Endothelial cell of umbilical vein (primary cell): ENCODE results near the gene AICDA. TPM values are rescaled to one million over a fixed set of nuclear protein-coding genes. Genes with fewer than 3 reads are reported as not detected.

Experiments
- BruUV-seq: library from RNA; stranded (reverse); fragments of 400-500 nt; replicated peaks from 2 replicates; lab custom pipeline; 2021; lab: Mats Ljungman, UMichigan
- CTCF ChIA-PET: fragments of 300-600, 350-600 bp; sonication (Branson Sonifier 250); formaldehyde crosslinking; loops from one replicate; lab custom pipeline; 2021; ENCODE audit warnings: antibody characterized with exemption, inconsistent platforms; lab: Charles Lee
- POLR2A ChIA-PET: fragments of 300-600, 350-600 bp; sonication (Branson Sonifier 250); formaldehyde crosslinking; loops from one replicate; lab custom pipeline; 2021; ENCODE audit warnings: antibody characterized with exemption, inconsistent platforms; lab: Charles Lee
- DNase-seq: peaks from one replicate; pipeline ENCODE4 v3.0.0-alpha.2; 2011; ENCODE audit warnings: low read depth, low spot score
- FAIRE-seq: peaks from 2 replicates; lab custom pipeline; 2011; peaks lifted over from hg19 to GRCh38; lab: Jason Lieb, UNC
- H2AFZ ChIP-seq: 2 replicates; pipeline ENCODE4 v1.6.0; 2012; ENCODE audit warnings: low read depth, low read length, control low read depth, inconsistent platforms
- H3K27ac ChIP-seq: 2 replicates; pipeline ENCODE4 v1.5.1; 2011; ENCODE audit warnings: low read depth, mild to moderate bottlenecking, control low read depth, low read length, moderate library complexity; ENCODE audit not compliant: insufficient read depth
- H3K27me3 ChIP-seq, 2 experiments: 2 replicates each; pipeline versions ENCODE4 v1.6.0 to v1.6.1; 2011; ENCODE audit warnings: low read length in 2 of 2, mixed read lengths in 1 of 2; ENCODE audit not compliant: control insufficient read depth in 2 of 2, insufficient read depth in 2 of 2
- H3K36me3 ChIP-seq, 2 experiments: 2 replicates in 1 of 2; 3 replicates in 1 of 2; pipeline ENCODE4 v1.5.1; 2011; ENCODE audit warnings: low read length in 2 of 2, mild to moderate bottlenecking in 1 of 2, moderate library complexity in 1 of 2; ENCODE audit not compliant: control insufficient read depth in 2 of 2, insufficient read depth in 2 of 2; ENCODE audit errors: extremely low read depth in 1 of 2
- H3K4me1 ChIP-seq: 3 replicates; pipeline ENCODE4 v1.5.1; 2011; ENCODE audit warnings: mild to moderate bottlenecking, low read length; ENCODE audit not compliant: control insufficient read depth, insufficient read depth; ENCODE audit errors: extremely low read depth
- H3K4me2 ChIP-seq: 2 replicates; pipeline ENCODE4 v1.6.1; 2011; ENCODE audit warnings: low read length, control low read depth, mixed read lengths; ENCODE audit not compliant: insufficient read depth
- H3K4me3 ChIP-seq, 3 experiments: fragments of 200-600 bp in 1 of 3; sonication (generic), shearing (Covaris generic) in 1 of 3; replicated peaks in 1 of 3; 2 replicates each; pipeline ENCODE4 v1.5.1; 2011 to 2016; ENCODE audit warnings: control low read depth in 3 of 3, low read length in 3 of 3, mild to moderate bottlenecking in 2 of 3, inconsistent platforms in 1 of 3, low read depth in 1 of 3, moderate library complexity in 1 of 3; ENCODE audit not compliant: insufficient read depth in 1 of 3
- H3K79me2 ChIP-seq: 2 replicates; pipeline ENCODE4 v1.6.0; 2012; ENCODE audit warnings: low read length, inconsistent platforms; ENCODE audit not compliant: control insufficient read depth, insufficient read depth
- H3K9ac ChIP-seq: replicated peaks from 2 replicates; pipeline ENCODE3; 2011; ENCODE audit warnings: low read length, control low read depth; ENCODE audit not compliant: insufficient read depth; ENCODE audit errors: extremely low read depth
- H3K9me1 ChIP-seq: replicated peaks from 3 replicates; pipeline ENCODE4 v1.6.0; 2011; ENCODE audit warnings: mild to moderate bottlenecking, low read length; ENCODE audit not compliant: control insufficient read depth, insufficient read depth; ENCODE audit errors: extremely low read depth
- H3K9me3 ChIP-seq: replicated peaks from 2 replicates; pipeline ENCODE4 v1.5.1; 2012; ENCODE audit warnings: low read length, inconsistent platforms; ENCODE audit not compliant: control insufficient read depth, insufficient read depth
- H4K20me1 ChIP-seq: replicated peaks from 2 replicates; pipeline ENCODE3; 2011; ENCODE audit warnings: mild to moderate bottlenecking, low read length; ENCODE audit not compliant: control insufficient read depth, insufficient read depth; ENCODE audit errors: extremely low read depth
- EZH2 ChIP-seq: IDR thresholded peaks from 2 replicates; pipeline ENCODE4 v1.6.1; 2012; ENCODE audit warnings: borderline replicate concordance, low read depth, mild to moderate bottlenecking, moderate library complexity, low read length, inconsistent platforms; ENCODE audit not compliant: severe bottlenecking
- FOS ChIP-seq: IDR thresholded peaks from 2 replicates; pipeline ENCODE4 v1.6.1; 2011; ENCODE audit warnings: mild to moderate bottlenecking, low read length, moderate library complexity, borderline replicate concordance; ENCODE audit not compliant: insufficient read depth
- GATA2 ChIP-seq: IDR thresholded peaks from 2 replicates; pipeline ENCODE4 v1.7.0; 2011; ENCODE audit warnings: low read depth, mild to moderate bottlenecking, moderate library complexity, mixed read lengths, low read length; ENCODE audit not compliant: insufficient read length, insufficient read depth
- JUN ChIP-seq: IDR thresholded peaks from 2 replicates; pipeline ENCODE4 v1.6.1; 2011; ENCODE audit warnings: borderline replicate concordance, low read depth; ENCODE audit not compliant: insufficient read length, insufficient read depth
- MYC ChIP-seq: IDR thresholded peaks from one replicate; pipeline ENCODE4 v1.6.1; 2011; ENCODE audit warnings: mild to moderate bottlenecking, low read depth, low read length
- POLR2A ChIP-seq: IDR thresholded peaks from 2 replicates; pipeline ENCODE4 v1.6.1; 2012; ENCODE audit warnings: low read depth, mild to moderate bottlenecking, control low read depth, low read length
- POLR2AphosphoS5 ChIP-seq: IDR thresholded peaks from 2 replicates; pipeline ENCODE4 v1.6.1; 2012; ENCODE audit warnings: low read depth, mild to moderate bottlenecking, control low read depth, low read length, moderate library complexity; ENCODE audit not compliant: insufficient read depth
- dilution Hi-C: fragments of 300-500 bp; cut with MboI; formaldehyde crosslinking; loops from one replicate; pipeline ENCODE4 v1.15.0; 2019; ENCODE audit warnings: low sequenced_read_pairs; ENCODE audit not compliant: extremely low pct_ligation_motif_present
- intact Hi-C: fragments of 100-400 bp; cut with micrococcal nuclease; formaldehyde crosslinking; loops from one replicate; pipeline ENCODE4 v1.10.0; 2022
- polyA plus RNA-seq, 4 experiments: library from polyadenylated mRNA; depleted of rRNA in 3 of 4; stranded (reverse) in 3 of 4; unstranded in 1 of 4; fragments of >200 nt; gene quantifications; 2 replicates each; pipeline versions ENCODE4 v1.2.1 to v1.2.3, GENCODE V29; 2011 to 2012; ENCODE audit warnings: missing spikeins in 1 of 4
- total RNA-seq: library from RNA; stranded (reverse); gene quantifications from 2 replicates; pipeline ENCODE4 v1.2.3, GENCODE V29; 2021
- TF ChIP-seq, protein P1 (sequence below), 2 donors: IDR thresholded peaks; 1 replicate in 1 of 2; 2 replicates in 1 of 2; pipeline ENCODE4 v1.5.1; 2011; ENCODE audit warnings: low read length in 2 of 2, mild to moderate bottlenecking in 2 of 2, moderate library complexity in 2 of 2, control low read depth in 1 of 2, inconsistent platforms in 1 of 2, low read depth in 1 of 2; ENCODE audit not compliant: insufficient read depth in 1 of 2; ENCODE audit errors: extremely low read depth in 1 of 2
- TF ChIP-seq, protein P2 (sequence below): IDR thresholded peaks from 2 replicates; pipeline ENCODE4 v1.6.1; 2011; ENCODE audit not compliant: insufficient read depth, insufficient read length

Gene AICDA
- total and polyA plus RNA-seq, 2 donors (not counting 3 experiments of a cell fraction or from before 2014, with no cell fraction given), result not detected

DNA sequence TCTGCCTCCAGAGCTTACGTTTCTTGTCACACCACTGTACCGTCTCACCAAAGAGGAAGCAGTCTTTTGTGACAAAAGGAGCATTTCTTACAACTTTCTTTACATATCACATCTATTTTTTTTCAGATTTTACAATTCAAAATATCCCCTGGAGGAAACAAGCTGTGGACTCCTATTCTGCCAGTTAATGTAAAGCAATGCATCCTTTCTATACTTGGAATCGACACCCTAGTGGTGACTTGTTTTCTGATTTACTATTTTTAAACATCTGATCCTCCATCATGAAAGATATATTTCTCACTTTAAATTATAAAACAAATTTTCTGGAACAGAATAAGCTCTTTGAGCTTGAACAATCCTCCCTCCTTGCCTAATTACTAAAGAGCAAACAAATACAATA is 34.8 kb downstream of the AICDA start:
- Histone ChIP-seq H3K27ac (no peak overlapping the region), H3K4me1 (no peaks in the 10 kb centered on the region), H3K9ac (no peak overlapping the region), H4K20me1 (no peaks in the 10 kb centered on the region), H3K4me3 (no peak overlapping the region), H3K79me2 (no peaks in the 10 kb centered on the region), H3K27me3 (no peaks in the 10 kb centered on the region), H2AFZ (no peak overlapping the region), H3K9me3 (no peaks in the 10 kb centered on the region), H3K36me3 (no peaks in the 10 kb centered on the region), H3K4me2 (no peak overlapping the region), H3K9me1 (no peaks in the 10 kb centered on the region)
- no peak for FAIRE-seq
- POLR2A ChIA-PET, result no interaction called here
- CTCF ChIA-PET, result interaction anchor here (1.2 to 1.6 kb wide), 5 partner anchors 12 to 80 kb away, joined by 3 to 8 read pairs (median 5); no protein-coding TSS in a partner anchor
- BruUV-seq, result no TSS peak
- TF ChIP-seq MYC (no peak), JUN (no peak), GATA2 (no peak), FOS (no peak), POLR2A (no peak), EZH2 (no peak), POLR2AphosphoS5 (no peak)
- TF ChIP-seq, protein P1, sequence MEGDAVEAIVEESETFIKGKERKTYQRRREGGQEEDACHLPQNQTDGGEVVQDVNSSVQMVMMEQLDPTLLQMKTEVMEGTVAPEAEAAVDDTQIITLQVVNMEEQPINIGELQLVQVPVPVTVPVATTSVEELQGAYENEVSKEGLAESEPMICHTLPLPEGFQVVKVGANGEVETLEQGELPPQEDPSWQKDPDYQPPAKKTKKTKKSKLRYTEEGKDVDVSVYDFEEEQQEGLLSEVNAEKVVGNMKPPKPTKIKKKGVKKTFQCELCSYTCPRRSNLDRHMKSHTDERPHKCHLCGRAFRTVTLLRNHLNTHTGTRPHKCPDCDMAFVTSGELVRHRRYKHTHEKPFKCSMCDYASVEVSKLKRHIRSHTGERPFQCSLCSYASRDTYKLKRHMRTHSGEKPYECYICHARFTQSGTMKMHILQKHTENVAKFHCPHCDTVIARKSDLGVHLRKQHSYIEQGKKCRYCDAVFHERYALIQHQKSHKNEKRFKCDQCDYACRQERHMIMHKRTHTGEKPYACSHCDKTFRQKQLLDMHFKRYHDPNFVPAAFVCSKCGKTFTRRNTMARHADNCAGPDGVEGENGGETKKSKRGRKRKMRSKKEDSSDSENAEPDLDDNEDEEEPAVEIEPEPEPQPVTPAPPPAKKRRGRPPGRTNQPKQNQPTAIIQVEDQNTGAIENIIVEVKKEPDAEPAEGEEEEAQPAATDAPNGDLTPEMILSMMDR (IDR thresholded peaks at IDR 0.05; ENCODE audit: extremely low read depth in 1 of 2, insufficient read depth in 1 of 2, low read depth in 1 of 2, low read length in 2 of 2), result no peak
- TF ChIP-seq, protein P2, sequence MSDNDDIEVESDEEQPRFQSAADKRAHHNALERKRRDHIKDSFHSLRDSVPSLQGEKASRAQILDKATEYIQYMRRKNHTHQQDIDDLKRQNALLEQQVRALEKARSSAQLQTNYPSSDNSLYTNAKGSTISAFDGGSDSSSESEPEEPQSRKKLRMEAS, result no peak
- dilution Hi-C loops, result no loop called here
- intact Hi-C loops, result no loop called here
- DNase-seq, result no peak
